ENCODE measurements around the gene FAM120AOS.

- TF ChIP-seq CTCF (tag by site-specific recombination; IDR thresholded peaks at IDR 0.05) (no peak), TRIM28 (IDR thresholded peaks at IDR 0.05; ENCODE audit: borderline replicate concordance, low read length) (no peak), ZNF48 (tag by site-specific recombination; IDR thresholded peaks at IDR 0.05) (no peak), GLIS1 (tag by site-specific recombination; IDR thresholded peaks at IDR 0.05) (no peak), ZNF292 (tag by site-specific recombination; IDR thresholded peaks at IDR 0.05; ENCODE audit: borderline replicate concordance, low read depth) (no peak), ZNF777 (tag by site-specific recombination; IDR thresholded peaks at IDR 0.05; ENCODE audit: borderline replicate concordance) (no peak), ZNF621 (tag by site-specific recombination; IDR thresholded peaks at IDR 0.05) (no peak), MYNN (tag by site-specific recombination; IDR thresholded peaks at IDR 0.05; ENCODE audit: borderline replicate concordance) (no peak), SP2 (tag by site-specific recombination; IDR thresholded peaks at IDR 0.05) (no peak), YY1 (tag by site-specific recombination; IDR thresholded peaks at IDR 0.05) (no peak), ZNF707 (tag by site-specific recombination; IDR thresholded peaks at IDR 0.05) (no peak), ZNF121 (tag by site-specific recombination; IDR thresholded peaks at IDR 0.05) (no peak)
Measured at GRCh38 chr9:93440896-93441580, 12.3 kb downstream of the FAM120AOS start.

Data from HEK293 (cell line).